ENCODE data around the gene UBR4.

GRCh38 chr1:19193004-19193403, 17.1 kb downstream of the UBR4 start:
- no peak for TF ChIP-seq EP300 (IDR thresholded peaks at IDR 0.05)
- no peak for TF ChIP-seq CTCF (IDR thresholded peaks at IDR 0.05)
- no peak for TF ChIP-seq POLR2A (IDR thresholded peaks at IDR 0.05)

All from sigmoid colon (tissue), 4 donors.